Posterior cingulate gyrus (tissue), 11 donors: Measurements from ENCODE around the gene FNIP2.
"Not testable (repeated sequence)": the region's sequence is repeated elsewhere in the genome, so short reads cannot be mapped to it uniquely, and the experiment has no call there.

Source experiments
- DNase-seq, 10 donors: peaks; one replicate each; pipeline versions ENCODE4 v3.0.0 to v3.0.0-alpha.2; 2020 to 2021; ENCODE audit warnings: mixed read lengths in 3 of 10
- intact Hi-C: fragments of 100-400 bp; cut with DNase I; formaldehyde crosslinking; loops from one replicate; pipeline ENCODE4 v1.15.1; 2023

FNIP2 gene

GRCh38 chr4:158786955-158787354, 18.1 kb downstream of the FNIP2 start:
- no peak for DNase-seq
- intact Hi-C loops: no loop called here

GRCh38 chr4:158787709-158788475, 19.1 kb downstream of the FNIP2 start:
- DNase-seq: no peak
- intact Hi-C loops: no loop called here

- intact Hi-C loops: no loop called here
- DNase-seq: no peak
These were observed 19.7 kb downstream of the FNIP2 start for GRCh38 chr4:158788516-158788915.

DNA sequence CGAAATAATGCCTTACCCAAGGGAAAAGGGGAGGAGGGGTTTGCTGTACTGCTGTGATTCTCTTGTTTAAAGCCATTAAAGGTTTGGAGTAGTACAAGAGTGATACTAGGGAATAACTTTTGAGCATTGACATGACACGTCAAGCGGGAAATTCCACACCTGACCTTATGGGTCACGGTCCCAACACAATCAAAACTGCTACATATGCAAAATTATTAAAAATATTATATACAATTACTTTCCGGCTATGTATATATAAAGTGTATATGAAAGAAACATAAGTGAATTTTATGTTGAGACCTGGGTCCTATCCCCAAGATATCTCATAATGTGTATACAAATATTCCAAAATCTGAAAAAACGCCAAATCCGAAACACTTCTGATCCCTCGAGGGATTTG, 21.0 kb downstream of the FNIP2 start:
- intact Hi-C loops: no loop called here
- no peak for DNase-seq

DNA sequence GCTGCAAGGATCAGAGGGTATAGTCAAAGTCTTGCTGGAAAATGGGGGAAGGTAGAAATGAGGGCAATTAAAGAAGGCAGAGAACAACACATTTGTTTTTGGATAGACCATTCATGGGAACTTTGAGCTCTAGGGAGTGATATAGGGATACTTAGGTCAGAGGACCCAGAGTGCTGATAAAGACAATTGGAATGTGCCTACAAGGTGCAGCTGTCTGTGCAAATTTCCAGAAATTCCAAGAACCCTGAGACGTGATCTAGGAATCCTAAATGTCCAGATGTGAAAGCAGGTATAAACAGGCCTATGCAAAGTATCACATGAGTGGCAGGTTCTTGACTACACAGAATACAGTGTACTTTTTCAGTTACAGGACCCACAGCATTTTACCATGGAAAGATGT, 24.2 kb downstream of the FNIP2 start:
- no peak for DNase-seq
- intact Hi-C loops: no loop called here

- intact Hi-C loops, DNase-seq: not testable (repeated sequence)
These were observed 24.6 kb downstream of the FNIP2 start for GRCh38 chr4:158793430-158793829.

DNA sequence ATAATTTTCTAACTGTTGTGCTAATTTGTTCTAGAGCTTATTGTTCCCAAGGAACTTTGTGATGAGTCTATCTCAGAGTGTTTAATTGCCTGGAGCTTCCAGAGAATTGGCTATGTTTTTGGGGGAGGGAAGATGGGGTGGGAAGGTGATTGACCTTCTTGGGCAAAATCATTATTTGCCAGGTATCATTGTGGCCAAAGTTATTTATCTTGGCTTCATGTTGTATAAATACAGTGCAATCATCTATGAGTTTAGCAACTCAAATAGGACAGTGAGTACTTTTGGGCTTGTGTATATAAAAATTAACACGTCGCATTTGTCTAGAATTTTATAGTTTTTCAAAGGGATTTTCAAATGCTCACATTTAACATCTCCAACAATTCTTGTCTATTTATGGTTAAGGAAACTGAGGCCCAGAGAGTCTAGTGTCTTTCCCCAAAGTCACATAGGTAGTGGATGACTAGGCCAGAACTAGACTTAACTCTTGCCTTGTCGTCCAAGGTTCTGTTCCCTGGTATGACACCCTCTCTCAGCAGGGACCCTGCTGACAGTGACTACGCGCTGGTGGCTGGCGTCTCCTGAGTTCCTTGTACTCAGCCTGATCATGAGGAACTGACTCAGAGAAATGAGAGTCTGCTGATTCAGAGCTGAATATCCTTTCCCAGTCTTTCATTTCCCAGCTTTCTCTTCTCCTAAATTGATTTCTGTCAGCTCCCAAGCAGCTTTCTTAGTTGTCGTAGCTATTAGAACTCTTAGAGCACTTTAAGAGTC, 27.7 kb downstream of the FNIP2 start:
- intact Hi-C loops: no loop called here
- no peak for DNase-seq

DNA sequence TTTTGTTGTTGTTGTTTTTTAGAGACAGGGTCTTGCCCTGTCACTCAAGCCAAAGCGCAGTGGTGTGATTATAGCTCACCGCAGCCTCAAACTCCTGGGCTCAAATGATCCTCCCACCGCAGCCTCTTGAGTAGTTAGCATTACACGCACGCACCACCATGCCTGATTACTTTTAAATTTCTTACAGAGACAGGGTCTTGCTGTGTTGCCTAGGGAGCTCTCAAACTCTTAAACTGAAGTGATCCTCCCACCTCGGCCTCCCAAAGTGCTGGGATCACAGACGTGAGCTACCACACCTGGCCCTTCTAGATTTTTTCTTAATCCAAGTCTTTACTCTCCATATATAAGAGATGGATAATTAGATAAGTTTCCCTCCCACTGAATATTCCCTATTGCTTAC, 29.2 kb downstream of the FNIP2 start:
- intact Hi-C loops: no loop called here
- no peak for DNase-seq

- intact Hi-C loops: no loop called here
- DNase-seq: no peak
These were observed 30.4 kb downstream of the FNIP2 start for GRCh38 chr4:158799013-158799770.

GRCh38 chr4:158799856-158800255, 31.0 kb downstream of the FNIP2 start:
- intact Hi-C loops: no loop called here
- DNase-seq: no peak

DNA sequence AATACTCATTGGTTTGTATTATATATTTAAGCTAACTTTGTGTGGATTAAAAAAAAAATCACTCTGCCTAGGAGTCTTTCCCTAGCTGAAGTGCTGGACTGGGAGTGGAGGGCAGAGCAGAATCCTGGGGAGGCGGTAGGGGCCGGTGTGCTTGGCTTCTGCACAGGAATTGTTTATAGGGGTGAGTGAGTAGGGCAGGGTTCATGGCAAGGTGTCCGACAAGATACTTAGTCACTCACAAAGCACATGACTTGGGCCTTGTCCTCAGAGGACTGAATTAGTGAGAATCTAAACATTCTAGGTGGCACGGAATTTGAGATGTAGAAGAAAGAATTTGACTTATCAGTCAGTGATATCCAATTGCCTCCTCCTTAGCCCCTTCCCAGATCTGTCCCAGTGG, 32.2 kb downstream of the FNIP2 start:
- intact Hi-C loops: no loop called here
- no peak for DNase-seq

GRCh38 chr4:158801677-158802076, 32.9 kb downstream of the FNIP2 start:
- intact Hi-C loops: no loop called here

GRCh38 chr4:158802914-158803313, 34.1 kb downstream of the FNIP2 start:
- intact Hi-C loops: no loop called here
- no peak for DNase-seq

More at GRCh38 chr4:158801677-158802076, 32.9 kb downstream of the FNIP2 start:
- no peak for DNase-seq

DNA sequence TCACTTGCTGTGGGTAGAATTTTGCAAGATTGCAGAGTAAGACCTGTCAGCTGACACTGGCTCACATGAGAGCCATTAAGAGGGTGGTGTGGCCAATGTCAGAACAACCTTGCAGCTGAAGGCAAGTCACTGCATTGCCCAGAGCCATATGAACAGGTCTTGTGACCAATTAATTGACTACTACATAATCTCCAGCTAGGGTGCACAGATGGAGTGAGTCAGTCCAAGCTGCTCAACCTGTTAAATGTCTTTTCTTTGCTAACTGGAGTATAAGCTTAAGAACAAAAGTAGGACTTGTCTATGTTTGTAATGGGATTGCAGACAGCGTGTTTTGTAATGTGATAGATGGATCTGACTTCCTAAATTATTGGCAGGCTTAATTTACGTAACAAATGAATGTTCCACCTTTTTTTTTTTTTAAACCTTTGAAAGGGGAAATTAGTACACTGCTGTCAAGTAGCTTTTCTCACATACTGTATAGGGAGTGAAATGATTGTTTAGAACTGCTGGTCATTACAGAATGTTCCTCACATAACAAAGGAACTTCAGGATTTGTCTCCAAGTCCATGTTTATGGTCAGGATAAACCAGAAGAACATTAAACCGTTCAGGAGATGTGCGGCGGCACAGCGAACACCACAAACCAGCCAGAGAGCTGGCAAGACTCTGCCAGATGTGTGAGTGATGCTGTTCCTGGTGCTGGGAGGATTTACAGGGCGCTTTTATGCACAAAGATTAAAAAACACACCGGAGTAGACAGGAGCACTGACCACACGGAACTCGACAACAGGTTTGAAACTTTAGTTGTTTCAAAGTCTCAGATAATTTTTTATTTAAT, 37.0 kb downstream of the FNIP2 start:
- intact Hi-C loops: no loop called here

GRCh38 chr4:158807691-158808090, 38.9 kb downstream of the FNIP2 start:
- DNase-seq: no peak
- intact Hi-C loops: no loop called here

More for the DNA sequence above, 37.0 kb downstream of the FNIP2 start:
- DNase-seq: peak in 1 of 10 donors; percentile 13

DNA sequence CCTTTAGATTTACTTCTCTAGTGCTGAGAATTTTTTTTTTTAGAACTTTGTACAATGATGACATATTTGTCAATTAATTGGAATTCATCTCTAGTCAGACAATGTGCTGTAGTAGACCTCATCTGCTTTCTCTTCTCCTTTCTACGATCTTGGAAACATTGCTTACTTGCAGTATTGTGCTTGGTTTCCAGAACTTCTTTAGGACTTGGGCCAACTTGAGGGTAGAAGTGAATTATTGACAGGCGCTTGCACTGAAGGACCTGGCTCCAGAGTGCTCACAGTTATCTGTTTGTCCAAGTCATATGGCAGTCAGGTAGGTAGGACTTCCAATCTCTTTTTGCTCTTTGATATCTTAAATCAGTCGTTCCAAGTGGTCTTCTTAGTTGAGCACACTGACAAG, 39.6 kb downstream of the FNIP2 start:
- no peak for DNase-seq
- intact Hi-C loops: no loop called here

DNA sequence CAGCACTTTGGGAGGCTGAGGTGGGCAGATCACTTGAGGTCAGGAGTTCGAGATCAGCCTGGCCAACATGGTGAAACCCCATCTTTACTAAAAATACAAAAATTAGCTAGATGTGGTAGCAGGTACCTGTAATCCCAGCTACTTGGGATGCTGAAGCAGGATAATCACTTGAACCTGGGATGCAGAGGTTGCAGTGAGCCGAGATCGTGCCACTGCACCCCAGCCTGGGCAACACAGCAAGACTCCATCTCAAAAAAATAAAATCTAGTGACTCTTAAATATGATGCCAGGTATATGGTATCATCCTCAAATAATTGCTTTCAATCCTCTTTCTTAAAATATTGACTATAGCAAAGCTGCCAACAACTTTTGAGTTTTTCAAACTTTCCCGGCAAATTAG, 40.4 kb downstream of the FNIP2 start:
- intact Hi-C loops, DNase-seq: not testable (repeated sequence)

DNA sequence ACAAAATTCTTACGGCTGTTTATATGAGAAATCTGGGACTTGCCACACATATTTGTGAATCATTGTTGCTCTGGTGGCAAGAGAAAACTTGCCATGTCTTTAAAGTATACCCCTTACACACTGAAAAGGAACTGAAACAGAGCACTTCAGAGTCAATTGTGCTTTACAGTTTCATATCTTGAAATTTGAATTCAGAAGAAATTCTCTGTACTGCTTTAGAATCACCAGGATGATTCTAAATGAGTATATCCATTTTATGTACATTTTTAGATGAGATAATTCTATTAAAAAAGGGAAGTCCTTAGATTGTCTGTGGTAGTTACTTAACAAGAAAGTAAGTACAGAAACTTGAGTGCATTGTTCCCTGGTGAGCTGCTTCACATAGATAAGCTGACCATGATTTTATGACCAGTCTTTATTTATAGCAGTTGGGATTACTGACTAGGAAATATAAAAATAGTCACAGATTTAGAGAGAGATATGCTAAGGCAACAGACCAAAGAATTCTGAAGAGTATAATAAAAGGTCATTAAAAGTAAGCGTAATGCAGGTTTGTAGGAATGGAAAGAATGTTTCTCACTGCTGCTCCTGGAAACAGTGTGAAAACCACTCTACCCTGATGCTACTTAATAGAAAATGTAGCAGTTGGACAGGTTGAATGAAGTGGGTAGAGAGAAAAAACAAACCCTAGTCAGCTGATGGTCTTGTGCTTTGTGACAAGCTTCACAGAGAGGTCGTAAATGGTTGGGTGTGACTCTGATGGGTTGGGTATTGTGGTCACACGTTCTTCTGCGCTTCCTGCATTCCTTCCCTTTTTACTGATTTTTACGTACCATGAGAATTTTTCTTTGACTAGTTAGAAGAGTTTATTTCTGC, 41.0 kb downstream of the FNIP2 start:
- intact Hi-C loops: no loop called here
- DNase-seq: no peak

GRCh38 chr4:158810487-158811215, 41.8 kb downstream of the FNIP2 start:
- DNase-seq: peak in 1 of 10 donors; percentile 73

More at GRCh38 chr4:158810487-158811215, 41.8 kb downstream of the FNIP2 start:
- intact Hi-C loops: no loop called here
